ENCODE data around the gene PPFIBP2. TPM values are rescaled to one million over a fixed set of nuclear protein-coding genes. Genes with fewer than 3 reads are reported as not detected.
A peak's percentile ranks its signal among the peaks of the same experiment; 100 is the strongest.

Gene PPFIBP2
- total RNA-seq, 1 experiment from 2014 or later: 21.5 TPM

DNA sequence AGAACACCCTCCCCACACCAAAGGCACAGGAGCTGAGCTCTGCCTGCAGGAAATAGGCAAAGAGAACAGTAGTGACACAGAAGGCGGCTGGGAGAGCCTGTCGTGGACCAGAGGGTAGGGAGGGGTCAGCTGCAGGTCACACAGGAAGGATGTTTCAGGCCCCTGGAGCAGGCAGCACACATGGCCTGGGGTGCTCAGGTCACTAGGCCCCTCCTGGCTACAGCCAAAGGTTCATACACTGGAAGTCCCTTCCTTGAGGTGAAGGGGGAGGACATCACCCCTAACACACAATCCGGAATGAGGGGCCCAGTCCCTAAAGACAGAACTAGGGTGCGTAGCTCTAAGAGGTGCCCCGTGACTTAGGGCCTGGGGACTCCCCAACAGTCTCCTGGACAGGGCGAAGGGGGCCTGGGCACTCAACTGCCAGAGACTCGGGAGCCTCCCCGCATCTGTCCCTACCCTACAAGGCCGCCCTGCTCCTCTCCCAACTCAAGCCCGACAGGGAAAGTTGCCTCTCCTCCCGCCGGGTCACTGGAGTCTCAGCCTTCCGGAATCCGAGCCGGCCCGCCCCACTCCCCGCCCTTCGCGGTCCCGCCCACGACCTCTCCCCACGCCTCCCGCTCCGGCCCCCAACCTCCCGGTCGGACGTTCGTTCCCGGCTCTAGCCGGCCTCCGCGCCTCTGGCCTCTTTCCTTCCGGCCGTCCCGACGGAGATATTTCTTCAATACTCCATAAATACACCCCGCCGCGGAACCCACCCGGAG lies 159.3 kb downstream of the PPFIBP2 start, which contains the start of gene CYB5R2:
CYB5R2 (minus strand) TSS at position 541 of the 764 bp plus-strand sequence. CDS start 675 bp downstream, outside the sequence.
- intact Hi-C loops (cut with micrococcal nuclease; ENCODE audit: unreplicated experiment) (no loop called here), in situ Hi-C loops (cut with HindIII; ENCODE audit: low pct_unique_long_range_greater_than_20kb, low sequenced_read_pairs) (no loop called here)
- Histone ChIP-seq H3K27me3 (ENCODE audit: control insufficient read depth, insufficient read depth, low read length) (peaks cover 3% of the 10 kb centered on the region; the same call in 1 of the 2 replicates), H3K36me3 (ENCODE audit: control insufficient read depth, insufficient read depth, low read length) (no peaks in the 10 kb centered on the region), H3K4me3 (ENCODE audit: low read depth in 2 of 2, low read length in 2 of 2) (peak within 1 kb of the TSS; percentile 49 to 55), H3K9me3 (ENCODE audit: control insufficient read depth, insufficient read depth, low read depth, low read length) (no peaks in the 10 kb centered on the region), H3K4me1 (ENCODE audit: control insufficient read depth, insufficient read depth, low read length) (peaks cover 14% of the 10 kb centered on the region; the same call in 1 of the 2 replicates), H3K27ac (ENCODE audit: low read length) (peak within 1 kb of the TSS; percentile 55)
- POLR2A ChIA-PET: no interaction called here
- DNase-seq (ENCODE audit: low read depth, low spot score): no peak
- CTCF ChIA-PET: no interaction called here
- TF ChIP-seq CTCF (IDR thresholded peaks at IDR 0.05): no peak
- TF ChIP-seq POLR2AphosphoS5 (IDR thresholded peaks at IDR 0.05; ENCODE audit: low read depth, low read length): no peak; the same call in 1 of the 2 replicates
- no peak for TF ChIP-seq TCF7L2 (IDR thresholded peaks at IDR 0.05; ENCODE audit: low read depth, low read length)
- TF ChIP-seq SIN3A (IDR thresholded peaks at IDR 0.05; ENCODE audit: borderline replicate concordance, insufficient read depth, low read depth, low read length): no peak
- TF ChIP-seq, protein P1, sequence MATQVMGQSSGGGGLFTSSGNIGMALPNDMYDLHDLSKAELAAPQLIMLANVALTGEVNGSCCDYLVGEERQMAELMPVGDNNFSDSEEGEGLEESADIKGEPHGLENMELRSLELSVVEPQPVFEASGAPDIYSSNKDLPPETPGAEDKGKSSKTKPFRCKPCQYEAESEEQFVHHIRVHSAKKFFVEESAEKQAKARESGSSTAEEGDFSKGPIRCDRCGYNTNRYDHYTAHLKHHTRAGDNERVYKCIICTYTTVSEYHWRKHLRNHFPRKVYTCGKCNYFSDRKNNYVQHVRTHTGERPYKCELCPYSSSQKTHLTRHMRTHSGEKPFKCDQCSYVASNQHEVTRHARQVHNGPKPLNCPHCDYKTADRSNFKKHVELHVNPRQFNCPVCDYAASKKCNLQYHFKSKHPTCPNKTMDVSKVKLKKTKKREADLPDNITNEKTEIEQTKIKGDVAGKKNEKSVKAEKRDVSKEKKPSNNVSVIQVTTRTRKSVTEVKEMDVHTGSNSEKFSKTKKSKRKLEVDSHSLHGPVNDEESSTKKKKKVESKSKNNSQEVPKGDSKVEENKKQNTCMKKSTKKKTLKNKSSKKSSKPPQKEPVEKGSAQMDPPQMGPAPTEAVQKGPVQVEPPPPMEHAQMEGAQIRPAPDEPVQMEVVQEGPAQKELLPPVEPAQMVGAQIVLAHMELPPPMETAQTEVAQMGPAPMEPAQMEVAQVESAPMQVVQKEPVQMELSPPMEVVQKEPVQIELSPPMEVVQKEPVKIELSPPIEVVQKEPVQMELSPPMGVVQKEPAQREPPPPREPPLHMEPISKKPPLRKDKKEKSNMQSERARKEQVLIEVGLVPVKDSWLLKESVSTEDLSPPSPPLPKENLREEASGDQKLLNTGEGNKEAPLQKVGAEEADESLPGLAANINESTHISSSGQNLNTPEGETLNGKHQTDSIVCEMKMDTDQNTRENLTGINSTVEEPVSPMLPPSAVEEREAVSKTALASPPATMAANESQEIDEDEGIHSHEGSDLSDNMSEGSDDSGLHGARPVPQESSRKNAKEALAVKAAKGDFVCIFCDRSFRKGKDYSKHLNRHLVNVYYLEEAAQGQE (IDR thresholded peaks at IDR 0.05; ENCODE audit: insufficient read depth in 1 of 2, low read depth in 2 of 2, low read length in 1 of 2): no peak
- ATAC-seq: peak; percentile 82
- TSS peak; percentile 76 for BruUV-seq (replicated peaks)

GRCh38 chr11:7673724-7674434 lies 160.1 kb downstream of the PPFIBP2 start:
- ChIA-PET CTCF (no interaction called here), POLR2A (no interaction called here)
- peak overlapping the region; percentile 49 to 55 for H3K4me3 ChIP-seq (ENCODE audit: low read depth in 2 of 2, low read length in 2 of 2)
- H3K4me1 ChIP-seq (ENCODE audit: control insufficient read depth, insufficient read depth, low read length): peaks cover 14% of the 10 kb centered on the region; the same call in 1 of the 2 replicates
- no peaks in the 10 kb centered on the region for H3K36me3 ChIP-seq (ENCODE audit: control insufficient read depth, insufficient read depth, low read length)
- peak overlapping the region; percentile 37; the same call in 1 of the 2 replicates for H3K27ac ChIP-seq (ENCODE audit: low read length)
- peak; percentile 87 for ATAC-seq
- H3K27me3 ChIP-seq (ENCODE audit: control insufficient read depth, insufficient read depth, low read length): peaks cover 3% of the 10 kb centered on the region; the same call in 1 of the 2 replicates
- TF ChIP-seq, protein P1 (IDR thresholded peaks at IDR 0.05; ENCODE audit: insufficient read depth in 1 of 2, low read depth in 2 of 2, low read length in 1 of 2): no peak
- TF ChIP-seq POLR2AphosphoS5 (IDR thresholded peaks at IDR 0.05; ENCODE audit: low read depth, low read length) (no peak), SIN3A (IDR thresholded peaks at IDR 0.05; ENCODE audit: borderline replicate concordance, insufficient read depth, low read depth, low read length) (no peak), CTCF (IDR thresholded peaks at IDR 0.05) (no peak)
- intact Hi-C loops (cut with micrococcal nuclease; ENCODE audit: unreplicated experiment) (no loop called here), in situ Hi-C loops (cut with HindIII; ENCODE audit: low pct_unique_long_range_greater_than_20kb, low sequenced_read_pairs) (no loop called here)
- H3K9me3 ChIP-seq (ENCODE audit: control insufficient read depth, insufficient read depth, low read depth, low read length): no peaks in the 10 kb centered on the region
- BruUV-seq (replicated peaks): no TSS peak
- DNase-seq (ENCODE audit: low read depth, low spot score): no peak
